Gastrocnemius medialis (tissue), 4 donors: ENCODE measurements around the gene COQ2.

ENCODE experiments used
- POLR2A ChIP-seq, 2 donors: fragments of 450-650 bp; IDR thresholded peaks; one replicate each; pipeline ENCODE4 v1.6.1; 2017; ENCODE audit warnings: antibody characterized with exemption in 2 of 2, mild to moderate bottlenecking in 2 of 2, moderate library complexity in 2 of 2
- TF ChIP-seq, protein P1 (sequence below), 5 experiments: fragments of 450-650 bp in 3 of 5; fragments of 200-600 bp in 2 of 5; sonication (generic) in 2 of 5; IDR thresholded peaks in 4 of 5; conservative IDR thresholded peaks in 1 of 5; 1 replicate in 4 of 5; 2 replicates in 1 of 5; pipeline ENCODE4 v1.5.1; 2016 to 2019; ENCODE audit warnings: antibody characterized with exemption in 5 of 5, mild to moderate bottlenecking in 3 of 5, moderate library complexity in 3 of 5

DNA sequence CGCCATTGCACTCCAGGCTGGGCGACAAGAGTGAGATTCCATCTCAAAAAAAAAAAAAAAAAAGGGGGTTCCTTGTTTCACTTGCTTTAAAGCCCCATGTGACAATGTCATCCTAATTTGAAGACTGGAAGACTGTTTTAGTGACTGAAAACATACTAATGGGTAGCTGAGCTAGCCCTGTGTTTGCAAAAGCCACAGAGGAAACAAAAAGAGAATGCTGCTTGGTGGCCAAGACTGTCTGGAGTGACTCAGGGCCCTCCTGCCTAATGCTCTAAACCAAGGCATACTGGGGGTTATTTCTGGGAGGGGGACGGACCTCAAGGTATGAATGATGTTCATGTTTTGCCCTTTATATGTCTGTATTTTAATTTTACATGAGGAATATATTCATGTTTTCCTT is 34.1 kb upstream of the COQ2 start:
- TF ChIP-seq, protein P1, sequence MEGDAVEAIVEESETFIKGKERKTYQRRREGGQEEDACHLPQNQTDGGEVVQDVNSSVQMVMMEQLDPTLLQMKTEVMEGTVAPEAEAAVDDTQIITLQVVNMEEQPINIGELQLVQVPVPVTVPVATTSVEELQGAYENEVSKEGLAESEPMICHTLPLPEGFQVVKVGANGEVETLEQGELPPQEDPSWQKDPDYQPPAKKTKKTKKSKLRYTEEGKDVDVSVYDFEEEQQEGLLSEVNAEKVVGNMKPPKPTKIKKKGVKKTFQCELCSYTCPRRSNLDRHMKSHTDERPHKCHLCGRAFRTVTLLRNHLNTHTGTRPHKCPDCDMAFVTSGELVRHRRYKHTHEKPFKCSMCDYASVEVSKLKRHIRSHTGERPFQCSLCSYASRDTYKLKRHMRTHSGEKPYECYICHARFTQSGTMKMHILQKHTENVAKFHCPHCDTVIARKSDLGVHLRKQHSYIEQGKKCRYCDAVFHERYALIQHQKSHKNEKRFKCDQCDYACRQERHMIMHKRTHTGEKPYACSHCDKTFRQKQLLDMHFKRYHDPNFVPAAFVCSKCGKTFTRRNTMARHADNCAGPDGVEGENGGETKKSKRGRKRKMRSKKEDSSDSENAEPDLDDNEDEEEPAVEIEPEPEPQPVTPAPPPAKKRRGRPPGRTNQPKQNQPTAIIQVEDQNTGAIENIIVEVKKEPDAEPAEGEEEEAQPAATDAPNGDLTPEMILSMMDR (IDR thresholded peaks at IDR 0.05 in 4 of 5, conservative IDR thresholded peaks at IDR 0.05 in 1 of 5), result no peak
- TF ChIP-seq POLR2A (IDR thresholded peaks at IDR 0.05), result no peak
